RWPE1 (cell line): Measurements from ENCODE around the gene SNAPC4.
"Not testable (repeated sequence)": the region's sequence is repeated elsewhere in the genome, so short reads cannot be mapped to it uniquely, and the experiment has no call there.

Experiments used
- CTCF ChIA-PET: fragments of 350-600 bp; sonication (Branson Sonifier 250); formaldehyde crosslinking; extraction: SDS; loops from one replicate; lab custom pipeline; 2021; lab: Yijun Ruan, JAX
- POLR2A ChIA-PET: fragments of 400-600 bp; formaldehyde crosslinking; extraction: SDS; loops from one replicate; lab custom pipeline; 2020; ENCODE audit warnings: antibody characterized with exemption; ENCODE audit not compliant: low non-redundant PET; lab: Yijun Ruan, JAX
- DNase-seq: peaks from one replicate; pipeline ENCODE4 v3.0.0; 2012; ENCODE audit warnings: low spot score
- H3K27ac ChIP-seq: fragments of 450-650 bp; 2 replicates; pipeline ENCODE4 v1.5.1; 2017
- CTCF ChIP-seq: fragments of 450-650 bp; conservative IDR thresholded peaks from 2 replicates; pipeline ENCODE4 v1.5.1; 2017; ENCODE audit warnings: low read depth, mild to moderate bottlenecking

Gene SNAPC4

GRCh38 chr9:136353088-136353487 is 46.9 kb downstream of the SNAPC4 start:
- no peak for DNase-seq
- CTCF ChIA-PET = interaction anchor here (0.9 kb wide), 1 partner anchor 40 kb away, joined by 3 read pairs; no protein-coding TSS in a partner anchor
- POLR2A ChIA-PET = no interaction called here
- no peak for TF ChIP-seq CTCF
- H3K27ac ChIP-seq = peak overlapping the region; percentile 80

DNA sequence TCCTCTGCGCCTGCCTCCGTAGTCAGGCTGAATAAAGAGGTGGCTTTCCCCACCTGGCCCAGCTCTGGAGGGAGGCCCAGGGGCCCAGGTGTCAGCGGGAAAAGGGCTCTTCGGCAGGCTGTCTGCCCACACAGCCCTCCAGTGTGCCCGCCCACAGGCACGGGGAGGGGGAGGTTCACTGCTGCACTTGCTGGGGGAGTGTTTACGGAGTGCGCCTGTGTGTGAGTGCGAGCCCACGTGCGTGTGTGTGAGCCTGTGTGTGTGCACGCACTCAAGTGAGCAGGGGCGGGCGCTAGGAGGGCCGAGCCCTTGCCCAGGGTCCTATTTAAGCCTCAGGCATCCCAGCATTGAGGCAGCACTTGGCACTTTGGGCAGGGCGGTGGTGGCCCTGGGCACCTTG is 47.3 kb downstream of the SNAPC4 start:
- ChIA-PET CTCF (no interaction called here), POLR2A (no interaction called here)
- peak overlapping the region; percentile 80 for H3K27ac ChIP-seq
- no peak for TF ChIP-seq CTCF
- DNase-seq = no peak

GRCh38 chr9:136351868-136352267 is 48.1 kb downstream of the SNAPC4 start:
- DNase-seq, POLR2A ChIA-PET, H3K27ac ChIP-seq: not testable (repeated sequence)
- CTCF ChIA-PET = interaction anchor here (0.6 kb wide), 2 partner anchors 12 to 333 kb away, joined by 3 read pairs; no protein-coding TSS in a partner anchor

DNA sequence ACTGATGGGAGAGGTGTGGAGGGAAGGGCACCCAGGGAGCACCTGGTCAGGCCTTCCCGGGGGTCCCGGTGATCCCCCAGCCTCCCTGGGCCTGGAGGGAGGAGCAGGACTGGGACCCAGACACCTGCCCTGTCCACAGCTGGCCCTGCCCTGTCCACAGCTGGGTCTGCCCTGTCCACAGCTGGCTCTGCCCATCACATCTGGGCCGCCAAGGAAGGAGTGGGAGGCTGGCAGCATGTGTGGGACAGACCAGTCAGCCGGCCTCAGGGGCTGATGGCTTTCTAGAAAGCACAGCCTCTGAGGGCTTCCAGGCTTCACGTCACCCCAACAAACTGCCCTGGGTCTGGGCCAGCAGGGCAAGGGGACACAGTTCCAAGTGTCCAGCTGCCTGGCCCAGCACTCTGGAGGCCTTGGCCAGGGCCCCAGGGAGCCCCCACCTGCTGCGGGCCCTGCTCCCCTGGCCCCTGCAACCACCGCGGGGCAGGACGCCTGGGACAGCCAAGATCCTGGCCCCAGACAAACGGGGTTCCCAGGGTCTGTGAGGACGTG is 48.6 kb downstream of the SNAPC4 start:
- no peak overlapping the region for H3K27ac ChIP-seq
- no peak for DNase-seq
- TF ChIP-seq CTCF = no peak
- CTCF ChIA-PET = interaction anchor here (0.5 kb wide), 1 partner anchor 58 kb away, joined by 3 read pairs; no protein-coding TSS in a partner anchor
- POLR2A ChIA-PET = interaction anchor here (1.0 kb wide), 1 partner anchor 12 kb away, joined by 4 read pairs; the partner anchor contains the start of gene DNLZ
